OCI-LY7 (cell line): Measurements from ENCODE around the gene HNRNPAB.

Source experiments
- CTCF ChIP-seq: fragments of 200-600 bp; sonication (generic); conservative IDR thresholded peaks from 2 replicates; pipeline ENCODE4 v1.5.1; 2014; ENCODE audit warnings: mild to moderate bottlenecking, antibody characterized with exemption, low read length, moderate library complexity, mixed read lengths
- EZH2phosphoT487 ChIP-seq: fragments of 200-600 bp; sonication (generic); IDR thresholded peaks from 2 replicates; pipeline ENCODE4 v1.6.1; 2018; ENCODE audit warnings: low read depth, borderline replicate concordance, mild to moderate bottlenecking, mixed run types, antibody characterized with exemption, low read length, moderate library complexity, mixed read lengths

GRCh38 chr5:178203670-178204181 lies 607 bp upstream of the HNRNPAB start:
- no peak for TF ChIP-seq CTCF
- no peak for TF ChIP-seq EZH2phosphoT487
